HG03108 (cell line): ENCODE data around the gene PYCARD.
"Not testable (repeated sequence)": the region's sequence is repeated elsewhere in the genome, so short reads cannot be mapped to it uniquely, and the experiment has no call there.

Experiments
- ATAC-seq: cut with Tn5 transposase; IDR thresholded peaks from one replicate; pipeline ENCODE4 v1.9.1; 2021; ENCODE audit warnings: moderate library complexity; ENCODE audit not compliant: unreplicated experiment

PYCARD gene

DNA sequence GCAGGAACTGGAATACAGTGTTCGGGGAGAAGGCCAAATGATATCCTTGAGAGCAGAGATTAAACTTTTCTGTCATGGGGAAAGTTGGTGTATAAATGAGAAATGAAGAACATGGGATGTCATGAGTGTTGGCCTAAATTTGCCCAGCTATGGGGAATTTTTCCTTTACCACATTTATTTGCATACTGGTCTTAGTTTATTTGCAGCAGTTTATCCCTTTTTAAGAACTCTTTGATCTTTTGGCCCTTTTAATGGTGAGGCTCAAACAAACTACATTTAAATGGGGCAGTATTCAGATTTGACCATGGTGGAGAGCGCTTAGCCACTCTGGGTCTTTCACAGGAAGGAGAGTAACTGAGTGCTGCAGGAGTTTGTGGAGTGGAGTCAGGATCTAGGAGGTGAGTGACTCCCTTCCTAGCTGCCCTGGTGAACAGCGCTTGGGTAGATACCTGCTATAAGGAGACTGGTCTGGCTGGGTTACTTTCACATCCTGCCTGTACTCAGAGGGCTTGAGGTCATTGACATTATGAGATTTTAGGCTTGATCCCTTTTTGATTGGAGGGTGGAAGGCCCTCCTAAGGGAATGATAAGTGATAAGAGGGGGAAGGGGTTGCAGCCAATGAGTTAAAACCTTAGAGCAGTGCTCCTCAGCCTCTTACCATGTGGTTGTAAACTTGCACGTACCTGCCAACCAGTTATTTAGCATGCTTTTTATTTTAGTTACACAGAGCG lies 10.7 kb downstream of the PYCARD start:
- no peak for ATAC-seq

DNA sequence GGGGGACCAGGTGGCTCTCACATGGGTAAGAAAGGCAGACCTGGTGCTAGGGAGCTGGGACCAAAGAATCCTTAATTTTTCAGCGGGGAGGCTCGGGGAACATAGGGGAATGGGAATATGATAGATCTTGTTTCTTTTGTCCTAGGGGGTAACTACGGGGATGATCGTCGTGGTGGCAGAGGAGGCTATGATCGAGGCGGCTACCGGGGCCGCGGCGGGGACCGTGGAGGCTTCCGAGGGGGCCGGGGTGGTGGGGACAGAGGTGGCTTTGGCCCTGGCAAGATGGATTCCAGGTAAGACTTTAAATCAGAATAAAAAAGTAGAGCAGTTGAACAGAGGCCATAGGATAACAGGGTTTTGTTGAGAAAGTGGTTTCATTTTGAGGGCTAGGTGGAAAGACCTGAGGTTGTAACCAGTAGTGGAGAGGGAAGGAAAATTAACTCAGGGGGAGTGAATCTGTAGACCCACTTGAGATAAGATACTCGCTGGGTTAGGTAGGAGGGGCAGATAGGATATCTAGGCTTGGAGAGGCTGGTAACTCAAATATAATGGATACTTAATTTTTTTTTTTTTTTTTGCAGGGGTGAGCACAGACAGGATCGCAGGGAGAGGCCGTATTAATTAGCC lies 11.6 kb downstream of the PYCARD start:
- no peak for ATAC-seq

DNA sequence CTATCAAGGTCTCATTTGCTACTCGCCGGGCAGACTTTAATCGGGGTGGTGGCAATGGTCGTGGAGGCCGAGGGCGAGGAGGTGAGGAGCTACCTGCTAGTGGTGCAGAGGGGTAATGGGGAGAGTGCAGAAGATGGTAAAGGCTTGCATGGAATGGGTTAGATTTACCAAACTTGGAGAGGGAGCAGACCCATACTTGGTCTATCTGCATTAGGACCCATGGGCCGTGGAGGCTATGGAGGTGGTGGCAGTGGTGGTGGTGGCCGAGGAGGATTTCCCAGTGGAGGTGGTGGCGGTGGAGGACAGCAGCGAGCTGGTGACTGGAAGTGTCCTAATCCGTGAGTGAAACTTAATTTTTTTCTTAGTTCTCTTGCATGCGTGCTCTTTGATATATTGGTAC lies 12.5 kb downstream of the PYCARD start:
- ATAC-seq: no peak

DNA sequence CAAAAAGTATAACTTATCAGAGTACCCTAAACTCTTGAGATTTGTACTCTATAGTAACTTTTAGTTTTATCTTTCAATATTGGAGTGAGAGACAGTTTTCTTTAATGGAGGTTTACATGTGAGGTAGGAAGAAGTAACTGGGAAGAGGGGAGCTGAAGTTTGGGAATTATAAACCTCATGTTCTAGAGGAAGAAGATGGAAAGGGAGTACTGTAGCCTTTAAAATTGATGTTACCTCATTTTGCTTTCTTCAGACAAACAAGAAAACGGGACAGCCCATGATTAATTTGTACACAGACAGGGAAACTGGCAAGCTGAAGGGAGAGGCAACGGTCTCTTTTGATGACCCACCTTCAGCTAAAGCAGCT lies 13.2 kb downstream of the PYCARD start:
- ATAC-seq: no peak

DNA sequence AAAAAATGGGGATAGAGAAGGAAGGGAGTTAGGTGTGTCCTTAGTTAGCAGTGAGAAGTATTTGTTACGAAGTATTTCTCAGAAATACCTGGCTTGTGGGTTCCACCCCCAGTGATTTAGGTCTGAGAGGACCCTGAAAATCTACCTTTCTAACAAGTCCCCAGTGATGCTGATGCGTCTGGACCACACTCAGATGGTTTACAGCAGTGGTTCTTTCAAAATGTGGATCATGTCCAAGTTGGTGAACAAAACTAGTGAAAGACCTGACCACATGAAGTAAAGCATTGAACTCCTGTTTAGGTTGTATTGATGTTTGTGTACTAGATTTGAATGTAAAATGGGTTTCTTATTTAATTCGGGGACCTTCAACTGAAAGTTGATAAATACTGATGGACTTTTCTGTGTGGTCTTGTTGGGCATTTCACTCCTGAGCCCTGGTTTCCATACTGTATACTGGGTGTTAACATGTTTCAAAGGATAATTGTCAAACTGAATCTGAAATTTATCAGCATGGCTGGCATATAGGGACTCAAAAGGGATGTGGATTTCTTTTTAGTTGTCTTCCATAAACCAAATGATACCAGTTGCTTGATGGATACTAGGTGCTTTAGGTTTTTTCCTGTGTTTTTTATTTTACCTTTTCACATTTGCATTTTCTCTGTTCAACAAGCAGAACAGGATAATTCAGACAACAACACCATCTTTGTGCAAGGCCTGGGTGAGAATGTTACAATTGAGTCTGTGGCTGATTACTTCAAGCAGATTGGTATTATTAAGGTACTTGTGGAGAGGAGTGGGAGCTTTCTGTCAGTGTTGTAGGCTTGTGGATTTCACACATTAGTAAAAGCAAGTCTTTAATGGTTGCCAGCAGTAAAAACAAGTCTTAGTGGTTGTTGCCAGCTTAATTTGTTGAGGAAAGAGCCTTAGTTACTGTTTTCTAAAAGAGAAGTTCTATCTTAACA lies 13.8 kb downstream of the PYCARD start:
- no peak for ATAC-seq

DNA sequence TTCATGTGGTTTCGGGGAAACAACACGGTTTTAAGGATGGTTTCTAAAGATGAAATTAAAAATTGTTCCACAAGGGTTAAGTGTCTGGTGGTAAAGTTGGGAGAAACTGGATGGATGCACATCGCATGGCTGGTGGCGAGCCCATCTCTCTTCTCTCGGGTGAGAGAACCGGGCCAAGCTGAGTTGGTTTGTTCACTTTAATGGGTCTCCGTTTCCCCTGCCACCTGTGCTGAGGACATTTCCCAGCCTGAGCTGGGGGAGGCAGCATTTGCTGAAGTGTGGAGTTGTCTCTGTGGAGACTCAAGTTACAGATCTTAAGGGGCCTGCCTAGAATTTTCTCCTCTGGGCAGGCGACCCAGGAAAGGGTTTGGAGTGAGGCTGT lies 14.8 kb downstream of the PYCARD start:
- ATAC-seq: no peak

DNA sequence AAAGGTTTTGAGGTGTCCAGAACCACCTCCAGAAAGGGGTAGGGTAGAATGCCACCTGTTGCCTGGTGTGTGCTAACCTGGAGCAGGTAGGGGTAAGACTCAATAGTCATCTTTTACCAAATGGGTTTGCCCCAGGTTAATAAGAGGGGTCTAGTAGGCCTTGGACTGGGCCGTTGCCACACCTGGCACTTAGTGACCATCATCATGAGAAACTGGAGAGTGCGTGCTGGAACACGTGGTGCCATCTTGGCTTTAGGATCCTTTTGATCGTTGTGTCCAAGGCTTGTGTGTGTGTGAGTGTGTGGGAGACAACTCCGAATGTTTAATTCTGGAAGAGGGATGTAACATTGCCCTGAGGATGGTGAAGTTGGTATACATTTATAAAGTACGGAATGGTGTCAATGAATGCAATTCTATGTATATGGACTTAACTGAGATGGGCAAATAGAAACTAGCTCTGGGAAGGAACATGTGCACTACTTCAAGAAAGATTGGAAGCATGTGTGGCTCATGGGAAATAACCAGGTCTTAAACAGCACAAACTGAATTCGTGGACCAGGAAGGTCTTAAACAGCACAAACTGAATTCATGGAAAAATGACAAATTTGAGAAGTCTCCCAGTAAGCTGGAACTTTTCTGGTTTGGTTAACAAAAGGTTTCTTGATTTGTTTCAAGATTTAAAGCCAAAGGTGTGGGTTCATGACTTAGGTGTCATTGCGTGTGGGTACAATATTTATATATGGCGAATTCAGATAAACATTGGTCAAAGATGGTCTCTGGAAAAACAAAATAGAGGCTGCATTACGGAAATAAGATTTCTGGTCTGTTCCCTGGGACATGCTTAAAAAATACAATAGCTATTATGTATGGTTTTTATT lies 15.4 kb downstream of the PYCARD start:
- no peak for ATAC-seq

DNA sequence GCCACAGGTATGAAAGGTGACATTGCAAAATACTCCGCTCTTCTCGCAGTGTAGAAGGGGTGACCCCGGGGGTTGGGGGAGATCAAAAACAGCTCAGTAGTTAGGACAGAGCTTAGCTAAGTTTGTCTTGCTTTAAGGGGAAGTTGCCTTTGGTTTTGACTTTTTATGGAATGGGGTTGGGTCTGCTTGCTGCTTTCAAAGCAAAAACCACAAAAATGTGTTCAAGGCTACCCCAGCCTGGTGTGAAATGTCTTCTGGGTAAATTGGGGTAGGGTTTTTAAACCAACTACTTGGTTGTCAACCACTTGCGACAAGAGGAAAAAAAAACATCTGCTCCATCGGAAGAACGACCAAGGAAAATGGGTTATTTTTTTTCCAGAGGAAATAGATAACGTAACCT lies 16.4 kb downstream of the PYCARD start:
- ATAC-seq: no peak

DNA sequence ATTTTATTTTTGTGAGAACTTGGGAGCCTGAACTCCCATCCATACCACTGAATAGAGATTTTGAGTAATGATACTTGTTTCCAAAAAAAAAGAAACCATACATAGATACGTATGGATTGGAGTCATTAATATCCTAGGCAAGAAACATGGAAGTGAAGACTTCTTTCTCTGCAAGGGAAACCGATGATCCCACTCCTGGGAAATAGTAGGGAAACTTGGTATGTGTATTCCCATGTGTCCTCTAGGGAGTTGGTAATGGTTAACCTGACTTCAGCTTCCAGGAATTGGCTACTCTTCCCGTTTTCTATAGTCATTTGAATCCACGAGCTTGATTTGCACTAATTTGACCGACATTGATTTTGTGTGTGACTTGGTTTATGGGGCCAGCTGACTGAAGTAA lies 17.2 kb downstream of the PYCARD start:
- ATAC-seq: no peak

DNA sequence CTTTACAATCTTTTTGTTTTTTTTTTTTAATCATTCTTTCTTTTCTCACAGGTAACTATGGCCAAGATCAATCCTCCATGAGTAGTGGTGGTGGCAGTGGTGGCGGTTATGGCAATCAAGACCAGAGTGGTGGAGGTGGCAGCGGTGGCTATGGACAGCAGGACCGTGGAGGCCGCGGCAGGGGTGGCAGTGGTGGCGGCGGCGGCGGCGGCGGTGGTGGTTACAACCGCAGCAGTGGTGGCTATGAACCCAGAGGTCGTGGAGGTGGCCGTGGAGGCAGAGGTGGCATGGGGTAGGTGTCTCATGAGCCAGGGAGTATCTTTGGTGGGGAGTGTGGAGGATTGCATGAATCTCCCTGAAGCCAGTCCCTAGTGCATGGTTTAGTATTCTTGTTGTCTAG lies 17.7 kb downstream of the PYCARD start:
- no peak for ATAC-seq

DNA sequence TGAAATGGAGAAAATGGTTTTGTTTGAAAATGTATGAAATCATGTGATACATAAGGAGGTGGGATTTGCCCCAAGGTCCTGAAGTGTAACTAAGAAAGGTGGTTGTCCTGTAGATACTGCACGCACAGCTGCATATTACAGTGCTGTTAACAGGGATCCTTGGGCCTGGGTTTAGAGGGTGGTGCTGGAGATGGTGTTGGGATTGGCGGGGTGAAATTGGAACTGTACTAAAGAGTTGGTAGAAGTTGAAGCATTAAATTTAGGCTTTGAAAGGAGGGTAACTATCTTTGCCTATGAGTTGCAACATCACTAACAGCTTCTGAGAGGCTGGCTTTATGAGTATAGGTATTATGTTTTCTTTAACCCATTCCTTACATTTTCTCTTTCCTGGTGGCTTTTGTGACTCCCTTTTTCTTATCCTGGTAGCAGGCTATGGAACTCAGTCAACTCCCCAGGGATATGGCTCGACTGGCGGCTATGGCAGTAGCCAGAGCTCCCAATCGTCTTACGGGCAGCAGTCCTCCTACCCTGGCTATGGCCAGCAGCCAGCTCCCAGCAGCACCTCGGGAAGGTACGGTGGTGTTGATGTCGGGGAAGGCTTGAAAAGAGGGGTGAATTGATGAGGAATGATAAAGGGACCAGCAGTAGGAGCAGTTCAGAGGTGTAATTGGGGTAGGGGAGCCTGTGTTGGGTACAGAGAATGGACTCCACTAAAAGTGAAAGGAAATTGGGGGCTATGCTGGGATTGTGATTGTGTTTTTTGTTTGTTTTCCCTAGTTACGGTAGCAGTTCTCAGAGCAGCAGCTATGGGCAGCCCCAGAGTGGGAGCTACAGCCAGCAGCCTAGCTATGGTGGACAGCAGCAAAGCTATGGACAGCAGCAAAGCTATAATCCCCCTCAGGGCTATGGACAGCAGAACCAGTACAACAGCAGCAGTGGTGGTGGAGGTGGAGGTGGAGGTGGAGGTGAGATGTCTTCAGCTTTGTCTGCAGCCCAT lies 18.8 kb downstream of the PYCARD start:
- no peak for ATAC-seq

DNA sequence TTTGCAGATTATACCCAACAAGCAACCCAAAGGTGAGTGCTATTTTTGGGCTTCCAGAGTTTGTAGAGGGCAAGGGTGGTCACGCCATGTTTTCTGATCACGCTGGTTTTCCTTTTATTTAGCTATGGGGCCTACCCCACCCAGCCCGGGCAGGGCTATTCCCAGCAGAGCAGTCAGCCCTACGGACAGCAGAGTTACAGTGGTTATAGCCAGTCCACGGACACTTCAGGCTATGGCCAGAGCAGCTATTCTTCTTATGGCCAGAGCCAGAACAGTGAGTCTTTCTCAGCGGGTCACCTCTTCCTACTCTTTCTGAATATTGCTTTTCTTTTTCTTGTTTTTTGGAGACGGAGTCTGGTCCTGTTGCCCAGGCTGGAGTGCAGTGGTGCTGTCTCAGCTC lies 20.2 kb downstream of the PYCARD start:
- no peak for ATAC-seq

DNA sequence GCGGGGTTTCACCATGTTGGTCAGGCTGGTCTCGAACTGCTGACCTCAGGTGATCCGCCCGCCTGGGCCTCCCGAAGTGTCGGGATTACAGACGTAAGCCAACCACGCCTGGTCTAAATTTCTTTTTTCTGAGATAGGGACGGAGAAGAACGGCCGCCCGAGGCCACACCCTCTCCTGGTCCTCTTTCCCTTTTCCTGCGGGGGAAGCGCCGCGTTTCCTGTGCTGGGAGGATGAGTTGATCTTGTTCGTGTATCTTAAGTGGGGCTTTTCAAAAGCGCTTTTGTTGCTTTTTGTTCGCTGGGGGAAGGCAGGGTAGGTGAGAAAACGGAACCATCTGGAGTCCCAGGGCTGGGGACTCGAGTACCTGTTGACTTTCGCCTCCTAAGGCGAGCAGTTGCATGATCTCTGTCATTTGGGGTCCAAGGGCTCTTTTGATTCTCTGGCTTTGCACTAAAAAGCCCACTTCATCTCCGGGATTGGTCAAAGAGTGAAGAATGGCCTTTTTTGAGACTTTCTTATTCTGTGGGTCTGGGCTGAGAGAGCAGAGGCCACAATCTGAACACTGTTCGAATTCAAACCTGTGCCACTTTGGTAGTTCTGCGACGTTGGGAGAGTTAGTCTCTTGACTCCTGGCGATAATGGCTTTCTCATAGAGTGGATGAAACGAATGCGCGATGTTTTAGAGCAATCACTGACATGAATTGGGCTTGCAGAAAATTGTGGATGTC lies 21.3 kb downstream of the PYCARD start:
- no peak for ATAC-seq

DNA sequence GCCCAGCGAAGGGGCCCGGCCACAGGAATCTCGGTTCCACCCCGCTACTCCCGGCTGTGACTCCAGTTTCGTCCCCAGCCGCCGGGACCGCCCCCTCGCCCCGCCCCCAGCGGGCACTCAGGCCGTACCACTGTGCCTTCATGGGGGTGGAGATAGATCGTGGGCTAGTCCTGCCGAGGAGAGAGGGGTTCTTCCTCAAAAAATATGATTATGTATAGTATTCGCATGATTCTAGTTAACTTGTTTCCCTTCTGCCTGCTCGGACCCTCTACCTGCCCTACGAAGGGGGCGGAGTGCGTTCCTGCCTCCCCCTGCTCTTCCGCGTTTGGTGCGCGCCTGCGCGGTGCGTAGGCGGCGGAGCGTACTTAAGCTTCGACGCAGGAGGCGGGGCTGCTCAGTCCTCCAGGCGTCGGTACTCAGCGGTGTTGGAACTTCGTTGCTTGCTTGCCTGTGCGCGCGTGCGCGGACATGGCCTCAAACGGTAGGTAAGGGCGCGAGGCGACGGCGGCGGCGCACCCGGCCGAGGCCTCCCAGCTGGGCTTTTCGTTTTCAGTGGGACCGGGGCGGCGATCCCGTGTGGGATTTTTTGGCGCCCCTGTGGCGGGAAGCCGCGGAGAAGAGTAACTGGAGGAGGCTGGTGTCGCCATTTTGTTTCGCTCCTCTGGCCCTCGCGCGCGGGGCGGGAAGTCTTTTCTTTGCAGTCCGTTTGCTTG lies 22.7 kb downstream of the PYCARD start, which contains the start of gene FUS:
Gene FUS, plus strand, starts transcription at position 393 of the 713 bp plus-strand sequence. Its CDS starts 76 bp downstream, at position 469.
- ATAC-seq: peak; percentile 47

DNA sequence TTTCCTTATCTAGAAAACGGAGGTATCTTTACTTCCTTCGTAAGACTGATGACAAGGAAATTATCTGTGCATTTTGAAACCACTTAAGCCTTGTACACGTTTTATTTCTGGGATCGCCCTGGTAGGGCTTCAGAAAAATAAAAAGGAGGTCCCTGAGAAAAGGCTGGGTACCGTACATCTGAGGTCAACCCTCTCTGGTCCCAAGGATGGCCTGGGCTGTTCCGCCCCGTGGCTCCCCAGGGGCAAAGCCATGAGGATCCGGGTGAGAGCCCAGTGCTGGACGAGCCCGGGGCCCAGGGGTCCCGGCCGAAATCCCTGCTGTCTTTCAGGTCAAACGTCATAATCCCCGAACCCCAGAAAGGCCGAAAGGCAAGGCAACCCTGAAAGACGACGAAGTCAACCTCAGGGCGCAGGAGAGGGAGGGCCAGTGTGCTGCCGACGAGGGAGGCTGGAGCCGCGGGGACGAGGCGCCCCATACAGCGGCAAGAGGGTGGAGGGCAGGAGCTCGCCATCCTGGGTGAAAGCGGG lies 23.3 kb downstream of the PYCARD start:
- peak; percentile 4 for ATAC-seq

DNA sequence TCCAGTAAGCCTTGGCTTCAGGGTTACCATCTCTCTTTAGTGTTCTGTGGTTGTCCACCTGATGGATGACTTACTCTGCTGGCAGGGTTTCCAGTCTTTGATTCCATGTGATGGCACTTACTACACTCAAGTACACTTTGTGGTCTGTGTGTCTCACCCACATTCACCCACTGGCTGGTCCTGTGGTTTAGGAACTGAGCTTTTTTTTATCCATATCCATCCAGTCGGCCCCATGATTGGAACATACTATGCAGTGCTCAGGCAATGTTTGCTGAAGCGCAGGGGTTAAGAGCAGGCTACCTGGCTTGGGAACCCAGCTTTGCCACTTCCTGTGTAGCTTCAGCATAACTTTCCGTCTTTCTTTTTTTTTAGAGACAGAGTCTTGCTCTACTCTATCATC lies 25.4 kb downstream of the PYCARD start:
- ATAC-seq: no peak

DNA sequence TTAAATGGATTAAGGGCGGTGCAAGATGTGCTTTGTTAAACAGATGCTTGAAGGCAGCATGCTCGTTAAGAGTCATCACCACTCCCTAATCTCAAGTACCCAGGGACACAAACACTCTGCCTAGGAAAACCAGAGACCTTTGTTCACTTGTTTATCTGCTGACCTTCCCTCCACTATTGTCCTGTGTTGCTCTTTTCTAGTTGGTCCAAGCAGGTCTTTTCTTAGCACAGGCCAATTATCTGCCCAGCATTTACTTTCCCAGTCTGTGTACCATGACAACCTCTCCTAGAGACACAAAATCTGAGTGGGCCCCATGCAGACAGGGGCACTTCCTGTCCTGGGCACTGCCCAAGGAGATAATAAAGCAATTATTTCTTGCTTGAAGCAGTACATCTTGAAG lies 32.5 kb downstream of the PYCARD start:
- ATAC-seq: not testable (repeated sequence)

DNA sequence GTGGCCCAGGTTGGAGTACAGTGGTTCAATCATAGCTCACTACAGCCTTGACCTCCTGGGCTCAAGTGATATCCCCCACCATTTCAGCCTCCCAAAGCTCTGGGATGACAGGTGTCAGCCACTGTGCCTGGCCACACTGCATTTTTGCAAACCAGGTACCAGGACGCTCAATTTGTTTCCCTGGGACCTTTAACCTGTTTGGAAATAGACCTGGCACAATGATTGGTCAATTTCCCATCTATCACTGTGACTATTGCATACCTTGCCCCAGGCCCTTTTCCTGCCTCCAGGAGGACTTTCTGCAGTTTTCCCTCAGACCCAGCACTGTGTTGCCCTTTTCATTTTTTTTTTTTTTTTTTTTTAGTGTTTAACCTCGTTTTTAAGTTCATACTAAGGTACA lies 33.7 kb downstream of the PYCARD start:
- ATAC-seq: no peak
